Activated naive CD8-positive, alpha-beta T cell treated with anti-CD3 and anti-CD28 coated beads, Interleukin-2, amount 10 ng/mL, durations not matched to agents 7 days and 5 days (primary cell): ENCODE data around the gene SPRR2F. TPM values are rescaled to one million over a fixed set of nuclear protein-coding genes. Genes with fewer than 3 reads are reported as not detected.
"Not testable (repeated sequence)": the region's sequence is repeated elsewhere in the genome, so short reads cannot be mapped to it uniquely, and the experiment has no call there.

ENCODE experiments used
- ATAC-seq: fragments of 150-1000 bp; cut with Tn5 transposase; one replicate; pipeline ENCODE4 v1.10.0; 2021; ENCODE audit warnings: low read depth, moderate library complexity
- POLR2A ChIA-PET: fragments of 350-600 bp; sonication (Branson Sonifier 250); formaldehyde crosslinking; loops from one replicate; lab custom pipeline; 2021; ENCODE audit warnings: antibody characterized with exemption; lab: Charles Lee
- DNase-seq: peaks from one replicate; pipeline ENCODE4 v3.0.0; 2021
- H3K27ac Mint-ChIP-seq: one replicate; pipeline ENCODE4 v1.8.0; 2022; ENCODE audit warnings: mild to moderate bottlenecking, mixed read lengths
- H3K27me3 Mint-ChIP-seq: one replicate; pipeline ENCODE4 v1.8.0; 2022; ENCODE audit warnings: mild to moderate bottlenecking, moderate library complexity, mixed read lengths
- H3K36me3 Mint-ChIP-seq: one replicate; pipeline ENCODE4 v1.8.0; 2021; ENCODE audit warnings: mild to moderate bottlenecking, mixed read lengths
- H3K4me1 Mint-ChIP-seq: one replicate; pipeline ENCODE4 v1.8.0; 2021; ENCODE audit warnings: mixed read lengths
- H3K4me3 Mint-ChIP-seq: one replicate; pipeline ENCODE4 v1.8.0; 2022; ENCODE audit warnings: mild to moderate bottlenecking, moderate library complexity, mixed read lengths
- H3K9me3 Mint-ChIP-seq: one replicate; pipeline ENCODE4 v1.8.0; 2021; ENCODE audit warnings: mixed read lengths
- total RNA-seq, 2 experiments: library from RNA; stranded (reverse); gene quantifications; one replicate each; pipeline ENCODE4 v1.2.3, GENCODE V29; 2021

SPRR2F gene
- not detected for total RNA-seq

DNA sequence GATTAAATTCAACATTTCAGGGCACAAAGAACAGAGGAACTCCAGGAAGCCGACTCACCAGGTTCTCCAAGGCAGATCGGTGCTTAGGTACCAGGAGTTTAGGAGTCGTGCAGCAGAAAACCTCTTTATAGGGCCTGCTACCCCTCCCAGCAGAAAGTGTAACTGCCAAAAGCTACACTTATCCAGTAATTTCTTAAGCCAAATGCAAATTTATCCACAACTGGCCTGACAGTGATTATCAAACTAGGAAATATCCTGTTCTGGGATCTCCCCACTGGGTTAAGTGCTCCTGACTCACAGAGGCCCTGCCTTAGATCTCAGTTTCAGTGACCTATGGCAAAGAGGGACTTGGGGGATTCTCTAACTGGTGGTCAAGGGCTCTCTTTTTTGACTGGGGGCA lies at the start of gene SPRR2F:
SPRR2F (minus strand) TSS at position 101 of the 400 bp plus-strand sequence. CDS start 783 bp downstream, outside the sequence.
- Mint-ChIP-seq H3K27me3 (peaks cover 3% of the 10 kb centered on the region), H3K27ac (no peak within 1 kb of the TSS), H3K9me3 (no peaks in the 10 kb centered on the region), H3K4me3 (no peak within 1 kb of the TSS), H3K4me1 (no peaks in the 10 kb centered on the region), H3K36me3 (no peaks in the 10 kb centered on the region)
- DNase-seq (no peak), ATAC-seq (no peak)
- POLR2A ChIA-PET: no interaction called here

- Mint-ChIP-seq H3K27ac (no peak overlapping the region), H3K36me3 (no peaks in the 10 kb centered on the region), H3K4me1 (no peaks in the 10 kb centered on the region), H3K9me3 (peaks cover 7% of the 10 kb centered on the region), H3K27me3 (peaks cover 2% of the 10 kb centered on the region), H3K4me3 (no peak overlapping the region)
- DNase-seq: no peak
- no peak for ATAC-seq
- POLR2A ChIA-PET: no interaction called here
Measured at GRCh38 chr1:153155541-153155940, 42.2 kb upstream of the SPRR2F start.

GRCh38 chr1:153152481-153152880 lies 39.2 kb upstream of the SPRR2F start:
- POLR2A ChIA-PET: no interaction called here
- Mint-ChIP-seq H3K4me1 (no peaks in the 10 kb centered on the region), H3K27ac (no peak overlapping the region), H3K27me3 (peaks cover 4% of the 10 kb centered on the region), H3K36me3 (no peaks in the 10 kb centered on the region), H3K9me3 (peaks cover 2% of the 10 kb centered on the region), H3K4me3 (no peak overlapping the region)
- ATAC-seq (no peak), DNase-seq (no peak)

- DNase-seq (no peak), ATAC-seq (no peak)
- Mint-ChIP-seq H3K4me1 (no peaks in the 10 kb centered on the region), H3K36me3 (no peaks in the 10 kb centered on the region), H3K4me3 (no peak within 1 kb of the TSS), H3K27ac (no peak within 1 kb of the TSS), H3K27me3 (peaks cover 6% of the 10 kb centered on the region), H3K9me3 (no peaks in the 10 kb centered on the region)
- POLR2A ChIA-PET: no interaction called here
Measured at GRCh38 chr1:153150846-153151245, 37.5 kb upstream of the SPRR2F start, which contains the start of gene SPRR2G. Gene SPRR2G (minus strand): TSS chr1:153150890. CDS start chr1:153150110, 780 bp downstream.

DNA sequence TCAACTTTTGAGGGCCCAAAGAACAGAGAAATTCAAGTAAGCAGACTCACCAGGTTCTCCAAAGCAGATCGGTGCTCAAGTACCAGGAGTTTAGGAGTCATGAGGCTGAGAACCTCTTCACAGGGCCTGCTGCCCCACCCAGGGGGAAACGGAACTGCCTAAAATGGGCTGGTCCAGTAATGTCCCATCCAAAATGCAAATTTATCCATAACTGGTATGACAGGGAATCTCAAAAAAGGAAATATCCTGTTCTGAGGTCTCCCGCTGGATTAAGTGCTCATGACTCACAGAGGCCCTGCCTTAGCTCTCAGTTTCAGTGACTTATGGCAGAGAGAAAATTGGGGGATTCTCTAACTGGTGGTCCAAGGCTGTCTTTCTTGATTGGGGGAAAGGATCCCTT lies 28.1 kb upstream of the SPRR2F start:
- Mint-ChIP-seq H3K4me3 (no peak overlapping the region), H3K4me1 (no peaks in the 10 kb centered on the region), H3K9me3 (no peaks in the 10 kb centered on the region), H3K36me3 (no peaks in the 10 kb centered on the region), H3K27me3 (peaks cover 24% of the 10 kb centered on the region), H3K27ac (no peak overlapping the region)
- POLR2A ChIA-PET: no interaction called here
- ATAC-seq (no peak), DNase-seq (no peak)

GRCh38 chr1:153140484-153140883 lies 27.2 kb upstream of the SPRR2F start:
- Mint-ChIP-seq H3K9me3 (no peaks in the 10 kb centered on the region), H3K36me3 (no peaks in the 10 kb centered on the region), H3K27me3 (peaks cover 22% of the 10 kb centered on the region), H3K27ac (no peak overlapping the region), H3K4me1 (no peaks in the 10 kb centered on the region), H3K4me3 (no peak overlapping the region)
- POLR2A ChIA-PET: no interaction called here
- DNase-seq (no peak), ATAC-seq (no peak)

- Mint-ChIP-seq H3K27ac (no peak overlapping the region), H3K9me3 (no peaks in the 10 kb centered on the region), H3K36me3 (no peaks in the 10 kb centered on the region), H3K4me1 (no peaks in the 10 kb centered on the region), H3K4me3 (no peak overlapping the region), H3K27me3 (peaks cover 16% of the 10 kb centered on the region)
- DNase-seq (no peak), ATAC-seq (no peak)
- POLR2A ChIA-PET: no interaction called here
Measured at GRCh38 chr1:153133743-153134142, 20.4 kb upstream of the SPRR2F start.

DNA sequence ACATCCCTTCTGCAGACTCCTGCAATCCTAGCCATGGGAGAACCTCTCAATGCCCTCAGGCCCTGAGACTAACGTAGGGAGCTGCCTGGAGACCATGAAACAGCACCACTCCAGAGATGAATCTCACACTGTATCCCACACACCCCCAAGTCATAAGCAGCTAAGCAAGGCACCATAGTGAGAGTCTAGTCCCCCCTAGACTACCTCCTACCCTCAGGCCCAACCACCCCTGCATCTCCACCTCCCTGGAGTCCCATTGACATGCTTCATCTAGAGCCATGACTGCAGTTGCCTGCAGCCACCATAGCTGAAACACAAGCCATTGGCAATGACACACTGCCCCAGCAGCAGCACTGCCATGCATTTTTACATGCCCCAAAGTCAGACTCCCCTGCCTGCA lies 20.0 kb upstream of the SPRR2F start:
- ATAC-seq (no peak), DNase-seq (no peak)
- no peaks in the 10 kb centered on the region for H3K4me1 Mint-ChIP-seq
- POLR2A ChIA-PET: no interaction called here
- no peaks in the 10 kb centered on the region for H3K9me3 Mint-ChIP-seq
- H3K36me3 Mint-ChIP-seq: no peaks in the 10 kb centered on the region
- no peak overlapping the region for H3K27ac Mint-ChIP-seq
- H3K4me3 Mint-ChIP-seq: no peak overlapping the region
- H3K27me3 Mint-ChIP-seq: peaks cover 16% of the 10 kb centered on the region

- DNase-seq, H3K4me1 Mint-ChIP-seq, H3K36me3 Mint-ChIP-seq, H3K27ac Mint-ChIP-seq, H3K4me3 Mint-ChIP-seq, POLR2A ChIA-PET, ATAC-seq, H3K27me3 Mint-ChIP-seq, H3K9me3 Mint-ChIP-seq: not testable (repeated sequence)
Measured at GRCh38 chr1:153128688-153129087, 15.4 kb upstream of the SPRR2F start.

- Mint-ChIP-seq H3K4me1 (no peaks in the 10 kb centered on the region), H3K4me3 (no peak overlapping the region), H3K9me3 (peaks cover 4% of the 10 kb centered on the region), H3K36me3 (no peaks in the 10 kb centered on the region), H3K27me3 (peaks cover 4% of the 10 kb centered on the region), H3K27ac (no peak overlapping the region)
- ATAC-seq: no peak
- POLR2A ChIA-PET: no interaction called here
- no peak for DNase-seq
Measured at GRCh38 chr1:153127296-153127695, 14.0 kb upstream of the SPRR2F start.

DNA sequence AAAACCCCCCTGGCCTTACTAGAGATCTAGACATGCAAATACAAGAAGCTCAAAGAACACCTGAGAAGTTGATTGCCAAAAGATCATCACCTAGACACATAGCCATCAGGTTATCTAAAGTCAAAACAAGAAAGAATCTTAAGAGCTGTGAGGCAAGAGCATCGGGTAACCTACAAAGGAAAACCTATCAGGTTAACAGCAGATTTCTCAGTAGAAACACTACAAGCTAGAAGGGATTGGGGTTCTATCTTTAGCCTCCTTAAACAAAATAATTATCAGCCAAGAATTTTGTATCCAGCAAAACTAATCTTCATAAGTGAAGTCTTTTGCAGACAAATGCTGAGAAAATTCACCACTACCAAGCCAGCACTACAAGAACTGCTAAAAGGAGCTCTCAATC lies 12.2 kb upstream of the SPRR2F start:
- H3K36me3 Mint-ChIP-seq: no peaks in the 10 kb centered on the region

GRCh38 chr1:153123793-153124192 lies 10.5 kb upstream of the SPRR2F start:
- not testable (repeated sequence) for H3K27me3 Mint-ChIP-seq, H3K4me3 Mint-ChIP-seq

More for the DNA sequence above, 12.2 kb upstream of the SPRR2F start:
- peaks cover 4% of the 10 kb centered on the region for H3K27me3 Mint-ChIP-seq
- no peak overlapping the region for H3K27ac Mint-ChIP-seq
- H3K4me1 Mint-ChIP-seq: no peaks in the 10 kb centered on the region
- DNase-seq (no peak), ATAC-seq (no peak)
- H3K4me3 Mint-ChIP-seq: no peak overlapping the region
- peaks cover 4% of the 10 kb centered on the region for H3K9me3 Mint-ChIP-seq
- POLR2A ChIA-PET: no interaction called here

DNA sequence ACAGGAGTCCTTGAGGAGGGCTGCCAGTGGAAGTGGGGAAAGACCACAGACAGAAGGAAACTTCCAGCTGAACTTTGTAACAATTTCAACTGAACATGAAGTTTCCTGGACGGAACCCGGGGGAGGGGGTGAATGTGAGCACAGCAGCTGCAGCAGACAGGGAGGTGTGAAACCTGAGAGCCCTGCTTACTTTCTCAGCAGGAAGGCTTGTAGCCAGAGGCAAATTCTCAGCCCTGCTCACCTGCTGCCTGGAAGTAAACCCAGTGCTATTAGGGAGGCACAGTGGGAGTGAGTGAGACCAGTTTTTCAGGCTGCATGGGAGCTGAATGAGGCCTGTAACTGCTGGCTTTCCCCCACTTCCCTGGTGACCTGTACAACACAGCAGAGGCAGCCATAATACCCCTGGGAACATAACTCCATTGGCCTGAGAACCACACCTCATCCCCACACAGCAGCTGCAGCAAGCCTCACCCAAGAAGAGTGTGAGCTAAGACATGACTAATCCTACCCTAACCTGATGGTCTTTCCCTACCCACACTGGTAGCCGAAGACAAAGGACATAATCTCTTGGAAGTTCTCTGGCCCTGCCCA lies 9.6 kb upstream of the SPRR2F start:
- no peak overlapping the region for H3K4me3 Mint-ChIP-seq
- DNase-seq: no peak
- POLR2A ChIA-PET: no interaction called here
- H3K9me3 Mint-ChIP-seq: peaks cover 4% of the 10 kb centered on the region
- no peak for ATAC-seq
- H3K4me1 Mint-ChIP-seq: no peaks in the 10 kb centered on the region
- H3K27ac Mint-ChIP-seq: no peak overlapping the region
- H3K27me3 Mint-ChIP-seq: peaks cover 14% of the 10 kb centered on the region
- no peaks in the 10 kb centered on the region for H3K36me3 Mint-ChIP-seq

More at GRCh38 chr1:153123793-153124192, 10.5 kb upstream of the SPRR2F start:
- DNase-seq, ATAC-seq, H3K4me1 Mint-ChIP-seq, H3K36me3 Mint-ChIP-seq, H3K9me3 Mint-ChIP-seq, H3K27ac Mint-ChIP-seq, POLR2A ChIA-PET: not testable (repeated sequence)

GRCh38 chr1:153120945-153121344 lies 7.6 kb upstream of the SPRR2F start:
- Mint-ChIP-seq H3K36me3 (no peaks in the 10 kb centered on the region), H3K9me3 (peaks cover 4% of the 10 kb centered on the region), H3K27ac (no peak overlapping the region), H3K27me3 (peaks cover 14% of the 10 kb centered on the region), H3K4me1 (no peaks in the 10 kb centered on the region), H3K4me3 (no peak overlapping the region)
- ATAC-seq: no peak
- POLR2A ChIA-PET: no interaction called here
- no peak for DNase-seq
